GM12878 (cell line): ENCODE results near the gene WDR43. TPM values are rescaled to one million over a fixed set of nuclear protein-coding genes. Genes with fewer than 3 reads are reported as not detected.

Experiments
- ATAC-seq: fragments of 200-7000 bp; cut with Tn5 transposase; 3 replicates; pipeline ENCODE4 v1.9.1; 2020; ENCODE audit warnings: mild to moderate bottlenecking, moderate library complexity
- BruUV-seq: library from RNA; stranded (reverse); fragments of 400-500 nt; replicated peaks from 2 replicates; lab custom pipeline; 2021; lab: Mats Ljungman, UMichigan
- CTCF ChIA-PET: fragments of 300-600 bp; sonication (Branson Sonifier 250); formaldehyde crosslinking; extraction: SDS; loops from one replicate; lab custom pipeline; 2021; ENCODE audit warnings: inconsistent platforms; lab: Yijun Ruan, JAX
- POLR2A ChIA-PET: fragments of 350-600 bp; formaldehyde crosslinking; extraction: SDS; loops from one replicate; lab custom pipeline; 2021; ENCODE audit warnings: inconsistent platforms; lab: Charles Lee
- RAD21 ChIA-PET: fragments of 300-600 bp; sonication (Branson Sonifier 250); formaldehyde crosslinking; loops from one replicate; lab custom pipeline; 2023; ENCODE audit warnings: antibody characterized with exemption; ENCODE audit not compliant: unreplicated experiment; lab: Charles Lee
- SMC1A ChIA-PET: fragments of 300-600 bp; sonication (Branson Sonifier 250); formaldehyde crosslinking; loops from one replicate; lab custom pipeline; 2023; ENCODE audit not compliant: unreplicated experiment, uncharacterized antibody; lab: Charles Lee
- DNase-seq: peaks from one replicate; pipeline ENCODE4 v3.0.0-alpha.2; 2011; ENCODE audit warnings: low read depth, low spot score
- FAIRE-seq: peaks from 3 replicates; lab custom pipeline; 2011; peaks lifted over from hg19 to GRCh38; lab: Jason Lieb, UNC
- H2AFZ ChIP-seq: 2 replicates; pipeline ENCODE4 v1.6.0; 2011; ENCODE audit warnings: low read depth, low read length, control low read depth; ENCODE audit not compliant: control insufficient read depth
- H3K27ac ChIP-seq: 2 replicates; pipeline ENCODE4 v1.5.1; 2011; ENCODE audit warnings: control low read depth; ENCODE audit not compliant: control insufficient read depth, insufficient read depth
- H3K27me3 ChIP-seq, 2 experiments: replicated peaks in 1 of 2; 2 replicates each; pipeline versions ENCODE4 v1.6.0 to v1.6.1; 2011; ENCODE audit warnings: low read length in 1 of 2; ENCODE audit not compliant: control insufficient read depth in 2 of 2, insufficient read depth in 2 of 2
- H3K36me3 ChIP-seq, 2 experiments: 2 replicates each; pipeline ENCODE4 v1.5.1; 2011; ENCODE audit warnings: low read length in 1 of 2; ENCODE audit not compliant: control insufficient read depth in 2 of 2, insufficient read depth in 2 of 2
- H3K4me1 ChIP-seq: 2 replicates; pipeline ENCODE4 v1.6.1; 2011; ENCODE audit warnings: mild to moderate bottlenecking, low read length, moderate library complexity, mixed read lengths; ENCODE audit not compliant: control insufficient read depth, insufficient read depth
- H3K4me2 ChIP-seq: 2 replicates; pipeline ENCODE4 v1.6.0; 2011; ENCODE audit warnings: control low read depth; ENCODE audit not compliant: control insufficient read depth, insufficient read depth
- H3K4me3 ChIP-seq: fragments of 200-600 bp; sonication (generic); 2 replicates; pipeline ENCODE4 v1.5.1; 2016
- H3K79me2 ChIP-seq: 2 replicates; pipeline ENCODE4 v1.6.0; 2011; ENCODE audit warnings: low read length; ENCODE audit not compliant: control insufficient read depth, insufficient read depth
- H3K9ac ChIP-seq: 2 replicates; pipeline ENCODE4 v1.8.0; 2011; ENCODE audit warnings: low read length, control low read depth, mixed read lengths; ENCODE audit not compliant: control insufficient read depth, insufficient read depth
- H3K9me3 ChIP-seq: replicated peaks from 3 replicates; pipeline ENCODE4 v1.5.1; 2011; ENCODE audit warnings: mild to moderate bottlenecking, low read length; ENCODE audit not compliant: control insufficient read depth, insufficient read depth
- H4K20me1 ChIP-seq: 2 replicates; pipeline ENCODE4 v1.6.0; 2011; ENCODE audit not compliant: control insufficient read depth, insufficient read depth
- WGBS: methylation state at CpG from one replicate; pipeline ENCODE4 v1.1.6; 2016; ENCODE audit warnings: low lambda C conversion rate; ENCODE audit not compliant: insufficient replicate concordance, insufficient coverage; ENCODE audit errors: missing lambda C conversion rate; 5-methylcytosine and 5-hydroxymethylcytosine counted together
- in situ Hi-C: fragments of 300-500 bp; cut with MboI; formaldehyde crosslinking; loops from 9 replicates; pipeline ENCODE4 v1.14.3; 2018; ENCODE audit warnings: mixed read lengths
- intact Hi-C: fragments of 100-400 bp; cut with micrococcal nuclease; formaldehyde crosslinking; loops from one replicate; pipeline ENCODE4 v1.14.2; 2022; ENCODE audit not compliant: unreplicated experiment
- polyA plus RNA-seq, 11 experiments: library from polyadenylated mRNA; depleted of rRNA in 4 of 11; unstranded in 6 of 11; stranded (reverse) in 5 of 11; fragments of >200 nt; fragmentation: Nextera tagmentation in 4 of 11; fragmentation: Illumina TruSeq in 1 of 11; extraction: Ambion mirVana in 4 of 11; extraction: Trizol in 1 of 11; gene quantifications; 1 replicate in 1 of 11; 2 replicates in 10 of 11; pipeline versions ENCODE4 v1.2.1 to v1.2.3, GENCODE V29; 2011 to 2016; ENCODE audit warnings: inconsistent platforms in 2 of 11, missing spikeins in 2 of 11, low read depth in 1 of 11
- total RNA-seq, 4 experiments: library from RNA; depleted of rRNA in 3 of 4; stranded (reverse); fragments of >200 nt in 3 of 4; fragmentation: Illumina TruSeq in 1 of 4; extraction: Trizol in 1 of 4; gene quantifications; 2 replicates each; pipeline versions ENCODE4 v1.2.1 to v1.2.3, GENCODE V29; 2013 to 2021
- TF ChIP-seq, protein P1 (sequence below): fragments of 450-650 bp; IDR thresholded peaks from 2 replicates; pipeline ENCODE4 v1.6.1; 2017; ENCODE audit warnings: mild to moderate bottlenecking, moderate library complexity
- TF ChIP-seq, protein P2 (sequence below): IDR thresholded peaks from 2 replicates; pipeline ENCODE4 v1.6.1; 2011; ENCODE audit warnings: borderline replicate concordance, low read depth, mild to moderate bottlenecking, moderate library complexity, mixed read lengths, low read length; ENCODE audit not compliant: insufficient read depth; ENCODE audit errors: extremely low read length

WDR43 gene
- total and polyA plus RNA-seq, 10 of the 15 experiments (the other 5 are each of a cell fraction or from before 2014, with no cell fraction given), result 39.3 to 153 (median 81.9) TPM

DNA sequence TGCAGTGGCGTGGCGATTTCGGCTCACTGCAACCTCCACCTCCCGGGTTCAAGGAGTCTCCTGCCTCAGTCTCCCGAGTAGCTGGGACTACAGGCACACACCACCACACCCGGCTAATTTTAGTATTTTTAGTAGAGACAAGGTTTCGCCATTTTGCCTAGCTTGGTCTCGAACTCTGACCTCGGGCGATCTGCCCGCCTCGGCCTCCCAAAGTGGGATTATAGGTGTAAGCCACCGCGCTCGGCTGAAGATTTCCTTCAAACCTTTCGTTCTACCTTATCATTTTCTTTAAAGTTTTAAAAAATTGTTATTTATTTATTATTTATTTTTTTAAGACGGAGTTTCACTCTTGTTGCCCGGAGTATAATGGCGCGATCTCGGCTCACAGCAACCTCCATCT, 979 bp upstream of the WDR43 start:
- peaks cover 41% of the 10 kb centered on the region for H3K79me2 ChIP-seq
- DNase-seq (no peak), FAIRE-seq (no peak), ATAC-seq (no peak)
- H3K4me3 ChIP-seq, result no peak overlapping the region
- H3K27me3 ChIP-seq, result no peaks in the 10 kb centered on the region
- H3K4me1 ChIP-seq, result no peaks in the 10 kb centered on the region
- ChIA-PET RAD21 (no interaction called here), CTCF (interaction anchor here (1.1 kb wide), 1 partner anchor 23 kb away, joined by 4 read pairs; the partner anchor contains the start of gene TRMT61B), POLR2A (interaction anchor here (0.7 kb wide), 1 partner anchor 22 kb away, joined by 5 read pairs; no protein-coding TSS in a partner anchor), SMC1A (interaction anchor here (1.2 kb wide), 1 partner anchor 23 kb away, joined by 4 read pairs; the partner anchor contains the start of gene TRMT61B)
- in situ Hi-C loops (no loop called here), intact Hi-C loops (loop anchor here (10.0 kb wide), 1 partner anchor 139 kb away; the partner anchor contains the start of gene PPP1CB)
- BruUV-seq, result no TSS peak
- TF ChIP-seq, protein P1, sequence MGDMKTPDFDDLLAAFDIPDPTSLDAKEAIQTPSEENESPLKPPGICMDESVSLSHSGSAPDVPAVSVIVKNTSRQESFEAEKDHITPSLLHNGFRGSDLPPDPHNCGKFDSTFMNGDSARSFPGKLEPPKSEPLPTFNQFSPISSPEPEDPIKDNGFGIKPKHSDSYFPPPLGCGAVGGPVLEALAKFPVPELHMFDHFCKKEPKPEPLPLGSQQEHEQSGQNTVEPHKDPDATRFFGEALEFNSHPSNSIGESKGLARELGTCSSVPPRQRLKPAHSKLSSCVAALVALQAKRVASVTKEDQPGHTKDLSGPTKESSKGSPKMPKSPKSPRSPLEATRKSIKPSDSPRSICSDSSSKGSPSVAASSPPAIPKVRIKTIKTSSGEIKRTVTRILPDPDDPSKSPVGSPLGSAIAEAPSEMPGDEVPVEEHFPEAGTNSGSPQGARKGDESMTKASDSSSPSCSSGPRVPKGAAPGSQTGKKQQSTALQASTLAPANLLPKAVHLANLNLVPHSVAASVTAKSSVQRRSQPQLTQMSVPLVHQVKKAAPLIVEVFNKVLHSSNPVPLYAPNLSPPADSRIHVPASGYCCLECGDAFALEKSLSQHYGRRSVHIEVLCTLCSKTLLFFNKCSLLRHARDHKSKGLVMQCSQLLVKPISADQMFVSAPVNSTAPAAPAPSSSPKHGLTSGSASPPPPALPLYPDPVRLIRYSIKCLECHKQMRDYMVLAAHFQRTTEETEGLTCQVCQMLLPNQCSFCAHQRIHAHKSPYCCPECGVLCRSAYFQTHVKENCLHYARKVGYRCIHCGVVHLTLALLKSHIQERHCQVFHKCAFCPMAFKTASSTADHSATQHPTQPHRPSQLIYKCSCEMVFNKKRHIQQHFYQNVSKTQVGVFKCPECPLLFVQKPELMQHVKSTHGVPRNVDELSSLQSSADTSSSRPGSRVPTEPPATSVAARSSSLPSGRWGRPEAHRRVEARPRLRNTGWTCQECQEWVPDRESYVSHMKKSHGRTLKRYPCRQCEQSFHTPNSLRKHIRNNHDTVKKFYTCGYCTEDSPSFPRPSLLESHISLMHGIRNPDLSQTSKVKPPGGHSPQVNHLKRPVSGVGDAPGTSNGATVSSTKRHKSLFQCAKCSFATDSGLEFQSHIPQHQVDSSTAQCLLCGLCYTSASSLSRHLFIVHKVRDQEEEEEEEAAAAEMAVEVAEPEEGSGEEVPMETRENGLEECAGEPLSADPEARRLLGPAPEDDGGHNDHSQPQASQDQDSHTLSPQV, result no peak
- TF ChIP-seq, protein P2, sequence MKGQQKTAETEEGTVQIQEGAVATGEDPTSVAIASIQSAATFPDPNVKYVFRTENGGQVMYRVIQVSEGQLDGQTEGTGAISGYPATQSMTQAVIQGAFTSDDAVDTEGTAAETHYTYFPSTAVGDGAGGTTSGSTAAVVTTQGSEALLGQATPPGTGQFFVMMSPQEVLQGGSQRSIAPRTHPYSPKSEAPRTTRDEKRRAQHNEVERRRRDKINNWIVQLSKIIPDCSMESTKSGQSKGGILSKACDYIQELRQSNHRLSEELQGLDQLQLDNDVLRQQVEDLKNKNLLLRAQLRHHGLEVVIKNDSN, result no peak
- no peaks in the 10 kb centered on the region for H3K36me3 ChIP-seq
- no peak overlapping the region for H3K4me2 ChIP-seq
- H3K9me3 ChIP-seq, result no peaks in the 10 kb centered on the region
- H2AFZ ChIP-seq, result no peak overlapping the region
- H3K9ac ChIP-seq, result no peak overlapping the region
- no peaks in the 10 kb centered on the region for H4K20me1 ChIP-seq
- WGBS, result 93% methylated on average over 21 of the region's 21 CpGs
- H3K27ac ChIP-seq, result no peak overlapping the region
